Measurements from ENCODE around the gene LRRK2. TPM values are rescaled to one million over a fixed set of nuclear protein-coding genes. Genes with fewer than 3 reads are reported as not detected.

LRRK2 gene
- total and polyA plus RNA-seq, 10 of the 15 experiments (the other 5 are each of a cell fraction or from before 2014, with no cell fraction given) = 0.80 to 32.6 (median 1.4) TPM

GRCh38 chr12:40324261-40324660 lies 99.5 kb downstream of the LRRK2 start (continued):
- TF ChIP-seq POLR2AphosphoS2 (IDR thresholded peaks at IDR 0.05; ENCODE audit: low read depth, low read length) (no peak), SMAD1 (IDR thresholded peaks at IDR 0.05; ENCODE audit: low read depth, partially characterized antibody) (no peak)

DNA sequence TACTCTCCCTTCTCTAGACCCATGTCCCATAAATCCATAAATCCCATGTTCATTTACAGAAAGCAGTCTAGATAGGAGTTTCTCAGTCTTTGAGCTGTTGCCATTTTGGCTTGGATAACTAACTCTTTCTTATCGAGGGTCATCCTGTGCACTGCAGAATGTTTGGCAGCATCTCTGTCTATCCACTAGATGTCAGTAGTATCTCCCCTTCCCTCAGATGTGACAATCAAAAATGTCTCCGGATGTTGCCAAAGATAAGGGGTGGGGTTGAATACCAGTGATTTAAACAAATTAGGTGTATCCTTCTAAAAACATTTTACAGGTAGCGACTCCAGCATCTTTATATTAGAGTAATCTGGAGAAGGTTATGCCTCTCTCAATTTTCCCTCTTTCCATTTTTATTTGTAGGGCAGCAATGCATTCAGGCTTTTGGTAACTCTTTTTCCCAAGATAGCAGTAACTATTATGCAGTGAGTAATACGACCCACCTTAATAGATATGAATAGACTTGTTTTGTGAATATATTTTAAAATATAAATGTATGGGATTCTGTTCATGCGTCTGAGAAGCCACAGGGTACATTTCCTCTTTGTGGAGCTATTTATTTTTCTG lies 100.7 kb downstream of the LRRK2 start:
- FAIRE-seq = peak; percentile 97
- in situ Hi-C loops (cut with MboI) = loop anchor here (10.0 kb wide), 1 partner anchor 599 kb away; no protein-coding TSS in a partner anchor
- no peak overlapping the region for H3K4me3 ChIP-seq
- no peaks in the 10 kb centered on the region for H4K20me1 ChIP-seq (ENCODE audit: control insufficient read depth, insufficient read depth)
- intact Hi-C loops (cut with micrococcal nuclease; ENCODE audit: unreplicated experiment) = no loop called here
- H3K4me1 ChIP-seq (ENCODE audit: control insufficient read depth, insufficient read depth, low read length) = no peaks in the 10 kb centered on the region
- no peaks in the 10 kb centered on the region for H3K79me2 ChIP-seq (ENCODE audit: control insufficient read depth, insufficient read depth, low read length)
- no peak overlapping the region for H3K9ac ChIP-seq (ENCODE audit: control insufficient read depth, insufficient read depth, low read length)
- H3K27ac ChIP-seq (ENCODE audit: control insufficient read depth, insufficient read depth) = no peak overlapping the region
- H2AFZ ChIP-seq (ENCODE audit: control insufficient read depth, low read depth, low read length) = peak overlapping the region; percentile 34; the same call in 1 of the 2 replicates
- no peaks in the 10 kb centered on the region for H3K9me3 ChIP-seq (replicated peaks; ENCODE audit: control insufficient read depth, insufficient read depth, low read length)
- no peaks in the 10 kb centered on the region for H3K27me3 ChIP-seq (replicated peaks in 1 of 2; ENCODE audit: control insufficient read depth in 2 of 2, insufficient read depth in 2 of 2, low read length in 1 of 2)
- under 1% methylated on average over 5 of the region's 5 CpGs for WGBS (ENCODE audit: insufficient coverage, insufficient replicate concordance, low lambda C conversion rate, missing lambda C conversion rate)
- ChIA-PET SMC1A (ENCODE audit: uncharacterized antibody, unreplicated experiment) (interaction anchor here (0.5 to 2.3 kb wide), 5 partner anchors 9 to 218 kb away, joined by 4 to 8 read pairs (median 5); no protein-coding TSS in a partner anchor), CTCF (interaction anchor here (0.6 to 5.3 kb wide), 15 partner anchors 8 to 314 kb away, joined by 3 to 64 read pairs (median 4); no protein-coding TSS in a partner anchor), RAD21 (ENCODE audit: unreplicated experiment) (interaction anchor here (0.9 to 1.8 kb wide), 4 partner anchors 10 to 595 kb away, joined by 3 to 6 read pairs (median 4); no protein-coding TSS in a partner anchor), POLR2A (interaction anchor here (0.6 to 0.7 kb wide), 2 partner anchors 8 to 1011 kb away, joined by 3 to 9 read pairs; no protein-coding TSS in a partner anchor)
- no TSS peak for BruUV-seq (replicated peaks)
- no peak overlapping the region for H3K4me2 ChIP-seq (ENCODE audit: control insufficient read depth, insufficient read depth)
- DNase-seq (ENCODE audit: low read depth, low spot score) = no peak
- H3K36me3 ChIP-seq (ENCODE audit: control insufficient read depth in 2 of 2, insufficient read depth in 2 of 2, low read length in 1 of 2) = no peaks in the 10 kb centered on the region
- peak; percentile 98 for ATAC-seq
- TF ChIP-seq CHD4 (IDR thresholded peaks at IDR 0.05) (no peak), CHD2 (IDR thresholded peaks at IDR 0.05; ENCODE audit: borderline replicate concordance, low read depth, low read length) (no peak), SMAD5 (IDR thresholded peaks at IDR 0.05; ENCODE audit: low read depth) (no peak), POLR2A (IDR thresholded peaks at IDR 0.05; ENCODE audit: low read depth, low read length) (no peak), PAX5 (IDR thresholded peaks at IDR 0.05; ENCODE audit: borderline replicate concordance, low read depth, low read length) (no peak), YY1 (IDR thresholded peaks at IDR 0.05; ENCODE audit: low read depth, low read length) (0 out of 2 replicates have a peak, but pooled peaks have one; percentile 5), RAD51 (IDR thresholded peaks at IDR 0.05) (no peak), KLF5 (IDR thresholded peaks at IDR 0.05; ENCODE audit: partially characterized antibody) (no peak), PBX3 (IDR thresholded peaks at IDR 0.05; ENCODE audit: insufficient replicate concordance, low read depth, low read length) (peak; percentile 45), PML (IDR thresholded peaks at IDR 0.05; ENCODE audit: low read length) (no peak), GATAD2B (conservative IDR thresholded peaks at IDR 0.05; ENCODE audit: low read depth) (no peak), POLR2AphosphoS5 (IDR thresholded peaks at IDR 0.05; ENCODE audit: low read length) (no peak)
- TF ChIP-seq, protein P1, sequence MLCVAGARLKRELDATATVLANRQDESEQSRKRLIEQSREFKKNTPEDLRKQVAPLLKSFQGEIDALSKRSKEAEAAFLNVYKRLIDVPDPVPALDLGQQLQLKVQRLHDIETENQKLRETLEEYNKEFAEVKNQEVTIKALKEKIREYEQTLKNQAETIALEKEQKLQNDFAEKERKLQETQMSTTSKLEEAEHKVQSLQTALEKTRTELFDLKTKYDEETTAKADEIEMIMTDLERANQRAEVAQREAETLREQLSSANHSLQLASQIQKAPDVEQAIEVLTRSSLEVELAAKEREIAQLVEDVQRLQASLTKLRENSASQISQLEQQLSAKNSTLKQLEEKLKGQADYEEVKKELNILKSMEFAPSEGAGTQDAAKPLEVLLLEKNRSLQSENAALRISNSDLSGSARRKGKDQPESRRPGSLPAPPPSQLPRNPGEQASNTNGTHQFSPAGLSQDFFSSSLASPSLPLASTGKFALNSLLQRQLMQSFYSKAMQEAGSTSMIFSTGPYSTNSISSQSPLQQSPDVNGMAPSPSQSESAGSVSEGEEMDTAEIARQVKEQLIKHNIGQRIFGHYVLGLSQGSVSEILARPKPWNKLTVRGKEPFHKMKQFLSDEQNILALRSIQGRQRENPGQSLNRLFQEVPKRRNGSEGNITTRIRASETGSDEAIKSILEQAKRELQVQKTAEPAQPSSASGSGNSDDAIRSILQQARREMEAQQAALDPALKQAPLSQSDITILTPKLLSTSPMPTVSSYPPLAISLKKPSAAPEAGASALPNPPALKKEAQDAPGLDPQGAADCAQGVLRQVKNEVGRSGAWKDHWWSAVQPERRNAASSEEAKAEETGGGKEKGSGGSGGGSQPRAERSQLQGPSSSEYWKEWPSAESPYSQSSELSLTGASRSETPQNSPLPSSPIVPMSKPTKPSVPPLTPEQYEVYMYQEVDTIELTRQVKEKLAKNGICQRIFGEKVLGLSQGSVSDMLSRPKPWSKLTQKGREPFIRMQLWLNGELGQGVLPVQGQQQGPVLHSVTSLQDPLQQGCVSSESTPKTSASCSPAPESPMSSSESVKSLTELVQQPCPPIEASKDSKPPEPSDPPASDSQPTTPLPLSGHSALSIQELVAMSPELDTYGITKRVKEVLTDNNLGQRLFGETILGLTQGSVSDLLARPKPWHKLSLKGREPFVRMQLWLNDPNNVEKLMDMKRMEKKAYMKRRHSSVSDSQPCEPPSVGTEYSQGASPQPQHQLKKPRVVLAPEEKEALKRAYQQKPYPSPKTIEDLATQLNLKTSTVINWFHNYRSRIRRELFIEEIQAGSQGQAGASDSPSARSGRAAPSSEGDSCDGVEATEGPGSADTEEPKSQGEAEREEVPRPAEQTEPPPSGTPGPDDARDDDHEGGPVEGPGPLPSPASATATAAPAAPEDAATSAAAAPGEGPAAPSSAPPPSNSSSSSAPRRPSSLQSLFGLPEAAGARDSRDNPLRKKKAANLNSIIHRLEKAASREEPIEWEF (IDR thresholded peaks at IDR 0.05; ENCODE audit: insufficient replicate concordance, low read depth, low read length) = no peak
